ENCODE measurements around the gene HHAT.

DNA sequence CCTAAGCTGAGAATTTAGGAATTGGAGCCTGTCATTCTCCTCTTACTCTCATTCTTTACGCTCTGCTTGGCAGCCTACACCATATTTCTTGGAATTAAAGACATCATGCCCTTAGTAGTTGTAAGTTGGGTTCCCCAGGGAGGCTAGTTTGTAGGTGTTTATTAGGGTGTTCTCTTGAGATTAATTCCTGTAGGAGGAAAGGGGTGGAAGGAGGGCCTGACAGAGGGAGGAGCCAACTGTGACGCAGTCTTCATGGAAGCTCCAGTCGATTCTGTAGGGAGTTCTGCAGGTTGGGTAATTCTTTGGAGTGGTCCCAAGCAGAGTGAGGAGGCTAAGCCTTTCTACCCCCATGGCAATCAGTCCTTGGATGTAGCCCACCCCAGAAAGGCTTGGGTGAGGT is 111.4 kb downstream of the HHAT start:
- TF ChIP-seq POLR2AphosphoS5 (IDR thresholded peaks at IDR 0.05) (no peak), POLR2A (IDR thresholded peaks at IDR 0.05) (no peak)

All from transverse colon (tissue), 3 donors.